HepG2 (cell line): ENCODE measurements around the gene ZC3H4. TPM values are rescaled to one million over a fixed set of nuclear protein-coding genes. Genes with fewer than 3 reads are reported as not detected.
A peak's percentile ranks its signal among the peaks of the same experiment; 100 is the strongest.

Experiments
- MEF2D ChIP-seq: sonication (generic); formaldehyde crosslinking; IDR thresholded peaks from 2 replicates; pipeline ENCODE4 v1.5.1; 2020; ENCODE audit warnings: mild to moderate bottlenecking, missing genetic modification reagents
- NR2F6 ChIP-seq, 2 experiments: IDR thresholded peaks; 2 replicates each; pipeline ENCODE4 v1.6.1; 2016; ENCODE audit warnings: antibody characterized with exemption in 1 of 2, mild to moderate bottlenecking in 1 of 2
- PHF5A ChIP-seq: IDR thresholded peaks from one replicate; pipeline ENCODE4 v1.6.1; 2018; ENCODE audit warnings: low read depth, missing genetic modification reagents; ENCODE audit not compliant: unreplicated experiment
- REXO4 ChIP-seq: sonication (generic); formaldehyde crosslinking; IDR thresholded peaks from 2 replicates; pipeline ENCODE4 v1.8.0; 2022; ENCODE audit warnings: missing genetic modification reagents, mild to moderate bottlenecking, borderline replicate concordance
- SAFB2 ChIP-seq: sonication (generic); formaldehyde crosslinking; IDR thresholded peaks from 2 replicates; pipeline ENCODE4 v1.5.1; 2020; ENCODE audit warnings: missing genetic modification reagents, low read depth, mild to moderate bottlenecking, borderline replicate concordance
- SP4 ChIP-seq: sonication (generic); formaldehyde crosslinking; IDR thresholded peaks from 2 replicates; pipeline ENCODE4 v1.8.1; 2023; ENCODE audit warnings: mild to moderate bottlenecking, missing genetic modification reagents
- TEAD3 ChIP-seq: optimal IDR thresholded peaks from 2 replicates; pipeline ENCODE3; 2016; ENCODE audit warnings: borderline replicate concordance
- XBP1 ChIP-seq: sonication (generic); formaldehyde crosslinking; IDR thresholded peaks from 2 replicates; pipeline ENCODE4 v1.5.0; 2020; ENCODE audit warnings: missing genetic modification reagents
- ZBTB38 ChIP-seq: sonication (generic); formaldehyde crosslinking; IDR thresholded peaks from 2 replicates; pipeline ENCODE4 v1.5.1; 2020; ENCODE audit warnings: mild to moderate bottlenecking, missing genetic modification reagents
- ZEB1 ChIP-seq: IDR thresholded peaks from 2 replicates; pipeline ENCODE4 v1.6.1; 2012; ENCODE audit warnings: mild to moderate bottlenecking, low read depth, inconsistent platforms; ENCODE audit not compliant: insufficient replicate concordance
- ZNF121 ChIP-seq: sonication (generic); formaldehyde crosslinking; IDR thresholded peaks from 2 replicates; pipeline ENCODE4 v1.5.0; 2020; ENCODE audit warnings: mild to moderate bottlenecking, missing genetic modification reagents
- ZNF180 ChIP-seq: sonication (generic); formaldehyde crosslinking; IDR thresholded peaks from 2 replicates; pipeline ENCODE4 v1.4.0; 2020; ENCODE audit warnings: low read depth, missing genetic modification reagents, borderline replicate concordance
- ZNF629 ChIP-seq: sonication (generic); formaldehyde crosslinking; conservative IDR thresholded peaks from 2 replicates; pipeline ENCODE4 v1.5.0; 2020; ENCODE audit warnings: missing genetic modification reagents
- ZNF703 ChIP-seq: sonication (generic); formaldehyde crosslinking; IDR thresholded peaks from 2 replicates; pipeline ENCODE4 v1.5.1; 2020; ENCODE audit warnings: missing genetic modification reagents, mild to moderate bottlenecking, moderate library complexity, borderline replicate concordance
- ZNF724P ChIP-seq: sonication (generic); formaldehyde crosslinking; IDR thresholded peaks from 2 replicates; pipeline ENCODE4 v1.8.0; 2022; ENCODE audit warnings: missing genetic modification reagents, borderline replicate concordance
- ZNF883 ChIP-seq: sonication (generic); formaldehyde crosslinking; IDR thresholded peaks from 2 replicates; pipeline ENCODE4 v1.5.1; 2020; ENCODE audit warnings: mild to moderate bottlenecking, missing genetic modification reagents; ENCODE audit errors: not compliant biosample characterization
- polyA plus RNA-seq, 8 experiments: library from polyadenylated mRNA; depleted of rRNA in 3 of 8; stranded (reverse) in 7 of 8; unstranded in 1 of 8; fragments of >200 nt; fragmentation: Illumina TruSeq in 4 of 8; extraction: Trizol in 4 of 8; gene quantifications; 2 replicates each; pipeline versions ENCODE4 v1.2.1 to v1.2.3, GENCODE V29; 2011 to 2016; ENCODE audit warnings: low read depth in 4 of 8, missing spikeins in 1 of 8, mixed read lengths in 1 of 8; ENCODE audit not compliant: insufficient read depth in 1 of 8
- total RNA-seq, 5 experiments: library from RNA; depleted of rRNA; stranded (reverse); fragments of >200 nt; fragmentation: Illumina TruSeq; extraction: Trizol; gene quantifications; 2 replicates each; pipeline ENCODE4 v1.2.3, GENCODE V29; 2016; ENCODE audit warnings: low read depth in 1 of 5
- TF ChIP-seq, protein P1 (sequence below): IDR thresholded peaks from 2 replicates; pipeline ENCODE4 v1.6.1; 2016; ENCODE audit warnings: mild to moderate bottlenecking, missing biosample characterization, missing genetic modification reagents
- TF ChIP-seq, protein P2 (sequence below): IDR thresholded peaks from 2 replicates; pipeline ENCODE4 v1.6.1; 2016
- TF ChIP-seq, protein P3 (sequence below): sonication (generic); formaldehyde crosslinking; IDR thresholded peaks from 2 replicates; pipeline ENCODE4 v1.4.0; 2020; ENCODE audit warnings: missing genetic modification reagents
- TF ChIP-seq, protein P4 (sequence below): IDR thresholded peaks from 2 replicates; pipeline ENCODE4 v1.6.1; 2012; ENCODE audit warnings: low read length, improper control_type of control experiment
- TF ChIP-seq, protein P5 (sequence below): sonication (generic); formaldehyde crosslinking; IDR thresholded peaks from 2 replicates; pipeline ENCODE4 v1.4.0; 2020; ENCODE audit warnings: mild to moderate bottlenecking, low read depth, missing genetic modification reagents

Gene ZC3H4
- total and polyA plus RNA-seq, 2 of the 13 experiments (the other 11 are each of a cell fraction or from before 2014, with no cell fraction given) = 1.8 to 10.7 TPM

DNA sequence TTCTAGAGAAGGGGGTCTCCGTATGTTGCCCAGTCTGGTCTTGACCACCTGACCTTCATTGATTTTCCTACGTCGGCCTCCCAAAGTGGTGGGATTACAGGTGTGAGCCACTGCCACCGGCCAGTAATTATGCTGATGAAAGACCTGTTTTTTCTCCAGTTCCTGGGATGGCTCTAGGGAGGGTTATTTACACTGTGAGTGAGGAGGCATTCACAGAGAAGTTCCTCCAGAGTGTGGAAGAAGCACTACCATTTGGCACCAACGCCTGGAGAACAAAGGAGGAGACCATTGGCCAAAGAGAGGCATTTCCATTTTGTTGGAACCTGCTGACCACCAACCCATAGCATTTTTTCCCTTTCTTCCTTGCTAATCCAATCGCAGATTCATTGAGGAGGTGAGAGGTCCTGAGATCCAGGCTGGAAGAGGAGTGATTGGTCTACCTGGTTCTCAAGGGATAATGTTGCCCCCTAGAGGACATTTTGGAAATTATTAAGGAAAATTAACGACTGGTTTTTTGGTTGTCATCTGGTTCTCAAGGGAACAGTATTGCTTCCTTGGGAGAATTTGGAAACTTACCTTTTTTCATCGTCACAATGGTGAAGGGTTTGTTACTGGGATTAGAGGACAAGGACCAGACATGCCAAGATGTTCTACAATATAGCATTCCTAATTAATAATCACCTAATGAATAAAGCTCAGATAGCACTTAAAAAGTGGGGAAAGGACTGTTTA, 11.5 kb upstream of the ZC3H4 start (continued):
- no peak for TF ChIP-seq ZNF724P (CRISPR knock-in tag)
- no peak for TF ChIP-seq ZNF121 (CRISPR knock-in tag)
- no peak for TF ChIP-seq ZNF629
- TF ChIP-seq, protein P1, sequence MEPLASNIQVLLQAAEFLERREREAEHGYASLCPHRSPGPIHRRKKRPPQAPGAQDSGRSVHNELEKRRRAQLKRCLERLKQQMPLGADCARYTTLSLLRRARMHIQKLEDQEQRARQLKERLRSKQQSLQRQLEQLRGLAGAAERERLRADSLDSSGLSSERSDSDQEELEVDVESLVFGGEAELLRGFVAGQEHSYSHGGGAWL (CRISPR knock-in tag) = no peak
- no peak for TF ChIP-seq XBP1 (CRISPR knock-in tag)
- TF ChIP-seq, protein P2, sequence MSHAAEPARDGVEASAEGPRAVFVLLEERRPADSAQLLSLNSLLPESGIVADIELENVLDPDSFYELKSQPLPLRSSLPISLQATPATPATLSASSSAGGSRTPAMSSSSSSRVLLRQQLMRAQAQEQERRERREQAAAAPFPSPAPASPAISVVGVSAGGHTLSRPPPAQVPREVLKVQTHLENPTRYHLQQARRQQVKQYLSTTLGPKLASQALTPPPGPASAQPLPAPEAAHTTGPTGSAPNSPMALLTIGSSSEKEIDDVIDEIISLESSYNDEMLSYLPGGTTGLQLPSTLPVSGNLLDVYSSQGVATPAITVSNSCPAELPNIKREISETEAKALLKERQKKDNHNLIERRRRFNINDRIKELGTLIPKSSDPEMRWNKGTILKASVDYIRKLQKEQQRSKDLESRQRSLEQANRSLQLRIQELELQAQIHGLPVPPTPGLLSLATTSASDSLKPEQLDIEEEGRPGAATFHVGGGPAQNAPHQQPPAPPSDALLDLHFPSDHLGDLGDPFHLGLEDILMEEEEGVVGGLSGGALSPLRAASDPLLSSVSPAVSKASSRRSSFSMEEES (CRISPR knock-in tag) = peak; percentile 37; the same call in 1 of the 2 replicates
- TF ChIP-seq ZBTB38 (CRISPR knock-in tag) = no peak
- no peak for TF ChIP-seq ZNF180 (CRISPR knock-in tag)
- TF ChIP-seq MEF2D (CRISPR knock-in tag) = 0 out of 2 replicates have a peak, but pooled peaks have one; percentile 32
- no peak for TF ChIP-seq NR2F6 (IDR thresholded peaks at IDR 0.05)
- no peak for TF ChIP-seq NR2F6 (CRISPR knock-in tag; IDR thresholded peaks at IDR 0.05)
- no peak for TF ChIP-seq ZNF883 (CRISPR knock-in tag)
- no peak for TF ChIP-seq PHF5A (CRISPR knock-in tag)
- no peak for TF ChIP-seq SP4 (CRISPR knock-in tag)
- TF ChIP-seq, protein P3, sequence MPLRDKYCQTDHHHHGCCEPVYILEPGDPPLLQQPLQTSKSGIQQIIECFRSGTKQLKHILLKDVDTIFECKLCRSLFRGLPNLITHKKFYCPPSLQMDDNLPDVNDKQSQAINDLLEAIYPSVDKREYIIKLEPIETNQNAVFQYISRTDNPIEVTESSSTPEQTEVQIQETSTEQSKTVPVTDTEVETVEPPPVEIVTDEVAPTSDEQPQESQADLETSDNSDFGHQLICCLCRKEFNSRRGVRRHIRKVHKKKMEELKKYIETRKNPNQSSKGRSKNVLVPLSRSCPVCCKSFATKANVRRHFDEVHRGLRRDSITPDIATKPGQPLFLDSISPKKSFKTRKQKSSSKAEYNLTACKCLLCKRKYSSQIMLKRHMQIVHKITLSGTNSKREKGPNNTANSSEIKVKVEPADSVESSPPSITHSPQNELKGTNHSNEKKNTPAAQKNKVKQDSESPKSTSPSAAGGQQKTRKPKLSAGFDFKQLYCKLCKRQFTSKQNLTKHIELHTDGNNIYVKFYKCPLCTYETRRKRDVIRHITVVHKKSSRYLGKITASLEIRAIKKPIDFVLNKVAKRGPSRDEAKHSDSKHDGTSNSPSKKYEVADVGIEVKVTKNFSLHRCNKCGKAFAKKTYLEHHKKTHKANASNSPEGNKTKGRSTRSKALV (CRISPR knock-in tag) = no peak
- TF ChIP-seq, protein P4, sequence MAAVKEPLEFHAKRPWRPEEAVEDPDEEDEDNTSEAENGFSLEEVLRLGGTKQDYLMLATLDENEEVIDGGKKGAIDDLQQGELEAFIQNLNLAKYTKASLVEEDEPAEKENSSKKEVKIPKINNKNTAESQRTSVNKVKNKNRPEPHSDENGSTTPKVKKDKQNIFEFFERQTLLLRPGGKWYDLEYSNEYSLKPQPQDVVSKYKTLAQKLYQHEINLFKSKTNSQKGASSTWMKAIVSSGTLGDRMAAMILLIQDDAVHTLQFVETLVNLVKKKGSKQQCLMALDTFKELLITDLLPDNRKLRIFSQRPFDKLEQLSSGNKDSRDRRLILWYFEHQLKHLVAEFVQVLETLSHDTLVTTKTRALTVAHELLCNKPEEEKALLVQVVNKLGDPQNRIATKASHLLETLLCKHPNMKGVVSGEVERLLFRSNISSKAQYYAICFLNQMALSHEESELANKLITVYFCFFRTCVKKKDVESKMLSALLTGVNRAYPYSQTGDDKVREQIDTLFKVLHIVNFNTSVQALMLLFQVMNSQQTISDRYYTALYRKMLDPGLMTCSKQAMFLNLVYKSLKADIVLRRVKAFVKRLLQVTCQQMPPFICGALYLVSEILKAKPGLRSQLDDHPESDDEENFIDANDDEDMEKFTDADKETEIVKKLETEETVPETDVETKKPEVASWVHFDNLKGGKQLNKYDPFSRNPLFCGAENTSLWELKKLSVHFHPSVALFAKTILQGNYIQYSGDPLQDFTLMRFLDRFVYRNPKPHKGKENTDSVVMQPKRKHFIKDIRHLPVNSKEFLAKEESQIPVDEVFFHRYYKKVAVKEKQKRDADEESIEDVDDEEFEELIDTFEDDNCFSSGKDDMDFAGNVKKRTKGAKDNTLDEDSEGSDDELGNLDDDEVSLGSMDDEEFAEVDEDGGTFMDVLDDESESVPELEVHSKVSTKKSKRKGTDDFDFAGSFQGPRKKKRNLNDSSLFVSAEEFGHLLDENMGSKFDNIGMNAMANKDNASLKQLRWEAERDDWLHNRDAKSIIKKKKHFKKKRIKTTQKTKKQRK = no peak
- TF ChIP-seq TEAD3 (CRISPR knock-in tag) = no peak
- TF ChIP-seq ZEB1 = no peak
- no peak for TF ChIP-seq ZNF703 (CRISPR knock-in tag)
- no peak for TF ChIP-seq SAFB2
- TF ChIP-seq, protein P5, sequence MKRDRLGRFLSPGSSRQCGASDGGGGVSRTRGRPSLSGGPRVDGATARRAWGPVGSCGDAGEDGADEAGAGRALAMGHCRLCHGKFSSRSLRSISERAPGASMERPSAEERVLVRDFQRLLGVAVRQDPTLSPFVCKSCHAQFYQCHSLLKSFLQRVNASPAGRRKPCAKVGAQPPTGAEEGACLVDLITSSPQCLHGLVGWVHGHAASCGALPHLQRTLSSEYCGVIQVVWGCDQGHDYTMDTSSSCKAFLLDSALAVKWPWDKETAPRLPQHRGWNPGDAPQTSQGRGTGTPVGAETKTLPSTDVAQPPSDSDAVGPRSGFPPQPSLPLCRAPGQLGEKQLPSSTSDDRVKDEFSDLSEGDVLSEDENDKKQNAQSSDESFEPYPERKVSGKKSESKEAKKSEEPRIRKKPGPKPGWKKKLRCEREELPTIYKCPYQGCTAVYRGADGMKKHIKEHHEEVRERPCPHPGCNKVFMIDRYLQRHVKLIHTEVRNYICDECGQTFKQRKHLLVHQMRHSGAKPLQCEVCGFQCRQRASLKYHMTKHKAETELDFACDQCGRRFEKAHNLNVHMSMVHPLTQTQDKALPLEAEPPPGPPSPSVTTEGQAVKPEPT (CRISPR knock-in tag) = no peak
- no peak for TF ChIP-seq REXO4 (CRISPR knock-in tag)
